IMR-90 (cell line): Measurements from ENCODE around the gene ZNF217. TPM values are rescaled to one million over a fixed set of nuclear protein-coding genes. Genes with fewer than 3 reads are reported as not detected.
"Not testable (repeated sequence)": the region's sequence is repeated elsewhere in the genome, so short reads cannot be mapped to it uniquely, and the experiment has no call there.

ENCODE experiments used
- ATAC-seq: fragments of 200-7000 bp; cut with Tn5 transposase; 2 replicates; pipeline ENCODE4 v1.9.1; 2020; ENCODE audit warnings: low read depth, mild to moderate bottlenecking, moderate library complexity
- BruUV-seq: library from RNA; stranded (reverse); fragments of 400-500 nt; replicated peaks from 2 replicates; lab custom pipeline; 2021; lab: Mats Ljungman, UMichigan
- CTCF ChIA-PET: fragments of 300-600 bp; formaldehyde crosslinking; extraction: SDS; loops from one replicate; lab custom pipeline; 2021; ENCODE audit warnings: antibody characterized with exemption; lab: Yijun Ruan, JAX
- POLR2A ChIA-PET: fragments of 300-600 bp; sonication (Branson Sonifier 250); formaldehyde crosslinking; loops from one replicate; lab custom pipeline; 2022; ENCODE audit warnings: antibody characterized with exemption; ENCODE audit not compliant: unreplicated experiment; lab: Charles Lee
- DNase-seq: peaks from one replicate; pipeline ENCODE4 v3.0.0; 2013
- H2AFZ ChIP-seq: replicated peaks from 2 replicates; pipeline ENCODE3; 2013; ENCODE audit warnings: low read length, mild to moderate bottlenecking; ENCODE audit not compliant: poor library complexity
- H2AK5ac ChIP-seq: 2 replicates; pipeline ENCODE4 v1.6.1; 2013; ENCODE audit warnings: low read depth, low read length, inconsistent platforms
- H2AK9ac ChIP-seq: replicated peaks from 2 replicates; pipeline ENCODE3; 2013; ENCODE audit warnings: mild to moderate bottlenecking, low read depth, low read length, moderate library complexity; ENCODE audit not compliant: poor library complexity
- H2BK120ac ChIP-seq: 2 replicates; pipeline ENCODE4 v1.6.1; 2013; ENCODE audit warnings: low read depth, low read length, inconsistent platforms
- H2BK15ac ChIP-seq: 3 replicates; pipeline ENCODE4 v1.6.1; 2013; ENCODE audit warnings: low read depth, low read length, inconsistent platforms
- H2BK20ac ChIP-seq: 2 replicates; pipeline ENCODE4 v1.6.1; 2013; ENCODE audit warnings: low read depth, mild to moderate bottlenecking, inconsistent platforms, low read length, moderate library complexity
- H2BK5ac ChIP-seq: 2 replicates; pipeline ENCODE4 v1.6.1; 2013; ENCODE audit warnings: mild to moderate bottlenecking, low read depth, low read length, inconsistent platforms; ENCODE audit not compliant: poor library complexity, severe bottlenecking
- H3K14ac ChIP-seq: replicated peaks from 2 replicates; pipeline ENCODE4 v1.6.1; 2013; ENCODE audit warnings: low read depth, low read length, inconsistent platforms
- H3K18ac ChIP-seq: 2 replicates; pipeline ENCODE4 v1.6.1; 2013; ENCODE audit warnings: low read depth, low read length, control low read depth
- H3K23ac ChIP-seq: 2 replicates; pipeline ENCODE4 v1.6.1; 2013; ENCODE audit warnings: low read depth, low read length, inconsistent platforms
- H3K27ac ChIP-seq: 2 replicates; pipeline ENCODE4 v1.5.1; 2013; ENCODE audit warnings: mild to moderate bottlenecking, control low read depth, low read length; ENCODE audit not compliant: insufficient read depth
- H3K27me3 ChIP-seq: 2 replicates; pipeline ENCODE4 v1.6.1; 2013; ENCODE audit warnings: low read length; ENCODE audit not compliant: control insufficient read depth, insufficient read depth
- H3K36me3 ChIP-seq: 2 replicates; pipeline ENCODE4 v1.6.1; 2013; ENCODE audit warnings: low read length, mixed read lengths; ENCODE audit not compliant: control insufficient read depth, insufficient read depth
- H3K4ac ChIP-seq: 2 replicates; pipeline ENCODE4 v1.6.1; 2013; ENCODE audit warnings: low read depth, low read length, inconsistent platforms
- H3K4me1 ChIP-seq: 2 replicates; pipeline ENCODE4 v1.6.1; 2013; ENCODE audit warnings: low read length, mixed read lengths; ENCODE audit not compliant: control insufficient read depth, insufficient read depth
- H3K4me2 ChIP-seq: 2 replicates; pipeline ENCODE4 v1.6.1; 2013; ENCODE audit warnings: low read depth, mild to moderate bottlenecking, control low read depth, low read length, moderate library complexity
- H3K4me3 ChIP-seq: 2 replicates; pipeline ENCODE4 v1.5.1; 2013; ENCODE audit warnings: low read depth, mild to moderate bottlenecking, control low read depth, low read length, moderate library complexity; ENCODE audit not compliant: insufficient read depth
- H3K56ac ChIP-seq: 2 replicates; pipeline ENCODE4 v1.6.1; 2013; ENCODE audit warnings: low read length, inconsistent platforms; ENCODE audit not compliant: insufficient read depth; ENCODE audit errors: extremely low read depth
- H3K79me1 ChIP-seq, 2 experiments: 2 replicates each; pipeline ENCODE4 v1.6.1; 2013; ENCODE audit warnings: low read length in 2 of 2, inconsistent platforms in 1 of 2, low read depth in 1 of 2
- H3K9ac ChIP-seq: 2 replicates; pipeline ENCODE4 v1.6.1; 2013; ENCODE audit warnings: low read depth, low read length, control low read depth
- H3K9me1 ChIP-seq: 2 replicates; pipeline ENCODE4 v1.6.1; 2013; ENCODE audit warnings: low read length, inconsistent platforms; ENCODE audit not compliant: insufficient read depth
- H3K9me3 ChIP-seq: 2 replicates; pipeline ENCODE4 v1.6.1; 2013; ENCODE audit warnings: low read length; ENCODE audit not compliant: control insufficient read depth, insufficient read depth
- H4K20me1 ChIP-seq: 2 replicates; pipeline ENCODE4 v1.6.1; 2013; ENCODE audit warnings: low read length, inconsistent platforms; ENCODE audit not compliant: insufficient read depth
- H4K5ac ChIP-seq: 2 replicates; pipeline ENCODE4 v1.6.1; 2013; ENCODE audit warnings: mild to moderate bottlenecking, low read depth, low read length, control low read depth
- H4K8ac ChIP-seq, 2 experiments: 2 replicates each; pipeline ENCODE4 v1.6.1; 2013; ENCODE audit warnings: low read depth in 2 of 2, low read length in 2 of 2, control low read depth in 1 of 2, inconsistent platforms in 1 of 2
- H4K91ac ChIP-seq: 2 replicates; pipeline ENCODE4 v1.6.1; 2013; ENCODE audit warnings: low read depth, low read length, inconsistent platforms; ENCODE audit not compliant: insufficient read depth
- BHLHE40 ChIP-seq: fragments of 150-350 bp; IDR thresholded peaks from 2 replicates; pipeline ENCODE4 v1.6.1; 2016; ENCODE audit warnings: mild to moderate bottlenecking, low read depth, low read length
- CHD1 ChIP-seq: IDR thresholded peaks from 2 replicates; pipeline ENCODE4 v1.6.1; 2012; ENCODE audit warnings: low read depth, low read length, improper control_type of control experiment
- CTCF ChIP-seq: conservative IDR thresholded peaks from 2 replicates; pipeline ENCODE4 v1.5.1; 2012; ENCODE audit warnings: mild to moderate bottlenecking, low read depth, low read length, improper control_type of control experiment
- FOS ChIP-seq: fragments of 150-350 bp; IDR thresholded peaks from 2 replicates; pipeline ENCODE4 v1.6.1; 2016; ENCODE audit warnings: low read depth, low read length
- MAFK ChIP-seq: IDR thresholded peaks from 2 replicates; pipeline ENCODE4 v1.6.1; 2012; ENCODE audit warnings: low read depth, low read length, improper control_type of control experiment
- MAZ ChIP-seq: IDR thresholded peaks from 2 replicates; pipeline ENCODE4 v1.6.1; 2012; ENCODE audit warnings: low read depth, mild to moderate bottlenecking, low read length, improper control_type of control experiment, moderate library complexity, borderline replicate concordance
- NFE2L2 ChIP-seq: fragments of 150-350 bp; IDR thresholded peaks from 2 replicates; pipeline ENCODE4 v1.6.1; 2016; ENCODE audit warnings: low read depth, mild to moderate bottlenecking, low read length
- RAD21 ChIP-seq: IDR thresholded peaks from 2 replicates; pipeline ENCODE4 v1.6.1; 2012; ENCODE audit warnings: low read length, improper control_type of control experiment
- RCOR1 ChIP-seq: IDR thresholded peaks from 2 replicates; pipeline ENCODE4 v1.6.1; 2012; ENCODE audit warnings: mild to moderate bottlenecking, low read length, improper control_type of control experiment; ENCODE audit not compliant: insufficient replicate concordance
- RFX5 ChIP-seq: IDR thresholded peaks from 2 replicates; pipeline ENCODE4 v1.8.0; 2012; ENCODE audit warnings: low read depth, mild to moderate bottlenecking, low read length, moderate library complexity
- WGBS, 2 experiments: methylation state at CpG; one replicate each; pipeline versions ENCODE4 v1.1.5 to v1.1.7; 2013; ENCODE audit warnings: missing lambda C conversion rate in 2 of 2; ENCODE audit not compliant: insufficient read length in 1 of 2; ENCODE audit errors: extremely low coverage in 2 of 2; 5-methylcytosine and 5-hydroxymethylcytosine counted together
- dilution Hi-C: fragments of 300-500 bp; cut with HindIII; formaldehyde crosslinking; loops from one replicate; pipeline ENCODE4 v1.14.3; 2018; ENCODE audit warnings: low sequenced_read_pairs; ENCODE audit not compliant: unreplicated experiment
- in situ Hi-C: fragments of 300-500 bp; cut with MboI; formaldehyde crosslinking; loops from 3 replicates; pipeline ENCODE4 v1.14.3; 2019; ENCODE audit warnings: low sequenced_read_pairs, inconsistent platforms, mixed read lengths
- intact Hi-C: fragments of 100-400 bp; cut with micrococcal nuclease; formaldehyde crosslinking; loops from 2 replicates; pipeline ENCODE4 v1.10.0; 2022
- polyA plus RNA-seq, 3 experiments: library from polyadenylated mRNA; depleted of rRNA; stranded (reverse); fragments of >200 nt; gene quantifications; 2 replicates each; pipeline ENCODE4 v1.2.3, GENCODE V29; 2012; ENCODE audit warnings: low replicate concordance in 1 of 3
- total RNA-seq: library from RNA; depleted of rRNA; stranded (reverse); fragments of >200 nt; gene quantifications from 2 replicates; pipeline ENCODE4 v1.2.3, GENCODE V29; 2012

ZNF217 gene
- total and polyA plus RNA-seq, 2 of the 4 experiments (the other 2 are of a cell fraction), result 9.1 to 27.8 TPM

GRCh38 chr20:53539516-53539915 lies 54.1 kb downstream of the ZNF217 start:
- Histone ChIP-seq H2BK5ac (no peak overlapping the region), H3K56ac (no peak overlapping the region), H3K14ac (no peak overlapping the region), H3K9me3 (no peaks in the 10 kb centered on the region), H3K4me2 (no peak overlapping the region), H3K27ac (no peak overlapping the region), H4K8ac (no peak overlapping the region), H3K79me1 (no peaks in the 10 kb centered on the region), H4K5ac (no peak overlapping the region), H3K9me1 (no peaks in the 10 kb centered on the region), H3K18ac (no peak overlapping the region), H2AFZ (no peak overlapping the region), H3K4me1 (no peaks in the 10 kb centered on the region), H3K9ac (no peak overlapping the region), H2AK5ac (no peak overlapping the region), H3K36me3 (no peaks in the 10 kb centered on the region), H2BK120ac (no peak overlapping the region), H3K23ac (no peak overlapping the region), H2BK20ac (no peak overlapping the region), H3K4ac (no peak overlapping the region), H2AK9ac (no peak overlapping the region), H3K27me3 (peaks cover 2% of the 10 kb centered on the region; the same call in 1 of the 2 replicates), H4K20me1 (no peaks in the 10 kb centered on the region), H3K4me3 (no peak overlapping the region), H2BK15ac (no peak overlapping the region), H4K91ac (no peak overlapping the region)
- ATAC-seq (no peak), DNase-seq (no peak)
- dilution Hi-C loops, result no loop called here
- in situ Hi-C loops, result no loop called here
- intact Hi-C loops, result no loop called here
- no CpG with 5 or more reads among the region's 4 CpGs for WGBS, 2 experiments
- BruUV-seq, result no TSS peak
- CTCF ChIA-PET, result no interaction called here
- POLR2A ChIA-PET, result no interaction called here
- no peak for TF ChIP-seq CTCF
- no peak for TF ChIP-seq RFX5
- TF ChIP-seq BHLHE40, result no peak
- TF ChIP-seq RAD21, result no peak
- TF ChIP-seq MAZ, result no peak
- no peak for TF ChIP-seq CHD1
- TF ChIP-seq FOS, result no peak
- TF ChIP-seq RCOR1, result no peak
- no peak for TF ChIP-seq NFE2L2
- TF ChIP-seq MAFK, result no peak

- H3K4ac ChIP-seq, H3K18ac ChIP-seq, H3K14ac ChIP-seq, H3K79me1 ChIP-seq, BruUV-seq, H3K56ac ChIP-seq, H3K4me2 ChIP-seq, H2BK15ac ChIP-seq, H3K27me3 ChIP-seq, dilution Hi-C loops, H2AFZ ChIP-seq, H2AK9ac ChIP-seq, ATAC-seq, H3K9ac ChIP-seq, POLR2A ChIA-PET, H3K9me3 ChIP-seq, H2AK5ac ChIP-seq, H3K23ac ChIP-seq, CTCF ChIA-PET, in situ Hi-C loops, H4K8ac ChIP-seq, H3K4me1 ChIP-seq, H2BK5ac ChIP-seq, H3K36me3 ChIP-seq, H3K4me3 ChIP-seq, H4K91ac ChIP-seq, H3K27ac ChIP-seq, H4K20me1 ChIP-seq, intact Hi-C loops, DNase-seq, H3K9me1 ChIP-seq, H2BK20ac ChIP-seq, H4K5ac ChIP-seq, H2BK120ac ChIP-seq: not testable (repeated sequence)
- WGBS, 2 experiments, result no CpG with 5 or more reads among the region's 3 CpGs
Measured at GRCh38 chr20:53536382-53536781, 57.3 kb downstream of the ZNF217 start.
